H1 (cell line): ENCODE data around the gene MECP2. TPM values are rescaled to one million over a fixed set of nuclear protein-coding genes. Genes with fewer than 3 reads are reported as not detected.

Source experiments
- BRCA1 ChIP-seq: IDR thresholded peaks from 2 replicates; pipeline ENCODE4 v1.6.1; 2012; ENCODE audit warnings: low read depth, low read length, improper control_type of control experiment
- CBX8 ChIP-seq: fragments of 300-800, 300-1000 bp; sonication (generic); IDR thresholded peaks from 2 replicates; pipeline ENCODE4 v1.7.1; 2016; ENCODE audit warnings: low read depth, low read length, borderline replicate concordance
- CHD2 ChIP-seq: IDR thresholded peaks from 2 replicates; pipeline ENCODE4 v1.6.1; 2012; ENCODE audit warnings: low read length, improper control_type of control experiment
- JUND ChIP-seq: IDR thresholded peaks from 2 replicates; pipeline ENCODE4 v1.6.1; 2011; ENCODE audit warnings: mild to moderate bottlenecking, improper control_type of control experiment, low read length
- POLR2AphosphoS5 ChIP-seq: IDR thresholded peaks from 2 replicates; pipeline ENCODE4 v1.6.1; 2011; ENCODE audit warnings: low read depth, low read length
- SP1 ChIP-seq: IDR thresholded peaks from 2 replicates; pipeline ENCODE4 v1.6.1; 2011; ENCODE audit warnings: low read depth, low read length
- polyA plus RNA-seq, 7 experiments: library from polyadenylated mRNA; depleted of rRNA in 3 of 7; stranded (reverse) in 5 of 7; unstranded in 2 of 7; fragments of >200 nt in 5 of 7; fragments of 200-250 nt in 2 of 7; gene quantifications; 1 replicate in 5 of 7; 2 replicates in 1 of 7; 4 replicates in 1 of 7; pipeline versions ENCODE4 v1.2.1 to v1.2.3, GENCODE V29; 2011 to 2013; ENCODE audit warnings: missing spikeins in 2 of 7, mixed read lengths in 2 of 7
- total RNA-seq: library from RNA; stranded (reverse); fragmentation: NEBNext Ultra II Directional; extraction: Animal tissue kit (Norgen Biotek cat#: 25700); gene quantifications from 2 replicates; pipeline ENCODE4 v1.2.1, GENCODE V29; 2021
- TF ChIP-seq, protein P1 (sequence below): fragments of 300-600 bp; sonication (generic); IDR thresholded peaks from 2 replicates; pipeline ENCODE4 v1.7.1; 2012; ENCODE audit warnings: low read length, moderate library complexity, mild to moderate bottlenecking, inconsistent platforms; ENCODE audit not compliant: insufficient replicate concordance

The MECP2 gene
- total and polyA plus RNA-seq, 2 of the 8 experiments (the other 6 are each of a cell fraction or from before 2014, with no cell fraction given) = 5.0 to 32.4 TPM

- TF ChIP-seq POLR2AphosphoS5 (no peak), SP1 (no peak), CBX8 (no peak), CHD2 (no peak), JUND (no peak), BRCA1 (no peak)
- TF ChIP-seq, protein P1, sequence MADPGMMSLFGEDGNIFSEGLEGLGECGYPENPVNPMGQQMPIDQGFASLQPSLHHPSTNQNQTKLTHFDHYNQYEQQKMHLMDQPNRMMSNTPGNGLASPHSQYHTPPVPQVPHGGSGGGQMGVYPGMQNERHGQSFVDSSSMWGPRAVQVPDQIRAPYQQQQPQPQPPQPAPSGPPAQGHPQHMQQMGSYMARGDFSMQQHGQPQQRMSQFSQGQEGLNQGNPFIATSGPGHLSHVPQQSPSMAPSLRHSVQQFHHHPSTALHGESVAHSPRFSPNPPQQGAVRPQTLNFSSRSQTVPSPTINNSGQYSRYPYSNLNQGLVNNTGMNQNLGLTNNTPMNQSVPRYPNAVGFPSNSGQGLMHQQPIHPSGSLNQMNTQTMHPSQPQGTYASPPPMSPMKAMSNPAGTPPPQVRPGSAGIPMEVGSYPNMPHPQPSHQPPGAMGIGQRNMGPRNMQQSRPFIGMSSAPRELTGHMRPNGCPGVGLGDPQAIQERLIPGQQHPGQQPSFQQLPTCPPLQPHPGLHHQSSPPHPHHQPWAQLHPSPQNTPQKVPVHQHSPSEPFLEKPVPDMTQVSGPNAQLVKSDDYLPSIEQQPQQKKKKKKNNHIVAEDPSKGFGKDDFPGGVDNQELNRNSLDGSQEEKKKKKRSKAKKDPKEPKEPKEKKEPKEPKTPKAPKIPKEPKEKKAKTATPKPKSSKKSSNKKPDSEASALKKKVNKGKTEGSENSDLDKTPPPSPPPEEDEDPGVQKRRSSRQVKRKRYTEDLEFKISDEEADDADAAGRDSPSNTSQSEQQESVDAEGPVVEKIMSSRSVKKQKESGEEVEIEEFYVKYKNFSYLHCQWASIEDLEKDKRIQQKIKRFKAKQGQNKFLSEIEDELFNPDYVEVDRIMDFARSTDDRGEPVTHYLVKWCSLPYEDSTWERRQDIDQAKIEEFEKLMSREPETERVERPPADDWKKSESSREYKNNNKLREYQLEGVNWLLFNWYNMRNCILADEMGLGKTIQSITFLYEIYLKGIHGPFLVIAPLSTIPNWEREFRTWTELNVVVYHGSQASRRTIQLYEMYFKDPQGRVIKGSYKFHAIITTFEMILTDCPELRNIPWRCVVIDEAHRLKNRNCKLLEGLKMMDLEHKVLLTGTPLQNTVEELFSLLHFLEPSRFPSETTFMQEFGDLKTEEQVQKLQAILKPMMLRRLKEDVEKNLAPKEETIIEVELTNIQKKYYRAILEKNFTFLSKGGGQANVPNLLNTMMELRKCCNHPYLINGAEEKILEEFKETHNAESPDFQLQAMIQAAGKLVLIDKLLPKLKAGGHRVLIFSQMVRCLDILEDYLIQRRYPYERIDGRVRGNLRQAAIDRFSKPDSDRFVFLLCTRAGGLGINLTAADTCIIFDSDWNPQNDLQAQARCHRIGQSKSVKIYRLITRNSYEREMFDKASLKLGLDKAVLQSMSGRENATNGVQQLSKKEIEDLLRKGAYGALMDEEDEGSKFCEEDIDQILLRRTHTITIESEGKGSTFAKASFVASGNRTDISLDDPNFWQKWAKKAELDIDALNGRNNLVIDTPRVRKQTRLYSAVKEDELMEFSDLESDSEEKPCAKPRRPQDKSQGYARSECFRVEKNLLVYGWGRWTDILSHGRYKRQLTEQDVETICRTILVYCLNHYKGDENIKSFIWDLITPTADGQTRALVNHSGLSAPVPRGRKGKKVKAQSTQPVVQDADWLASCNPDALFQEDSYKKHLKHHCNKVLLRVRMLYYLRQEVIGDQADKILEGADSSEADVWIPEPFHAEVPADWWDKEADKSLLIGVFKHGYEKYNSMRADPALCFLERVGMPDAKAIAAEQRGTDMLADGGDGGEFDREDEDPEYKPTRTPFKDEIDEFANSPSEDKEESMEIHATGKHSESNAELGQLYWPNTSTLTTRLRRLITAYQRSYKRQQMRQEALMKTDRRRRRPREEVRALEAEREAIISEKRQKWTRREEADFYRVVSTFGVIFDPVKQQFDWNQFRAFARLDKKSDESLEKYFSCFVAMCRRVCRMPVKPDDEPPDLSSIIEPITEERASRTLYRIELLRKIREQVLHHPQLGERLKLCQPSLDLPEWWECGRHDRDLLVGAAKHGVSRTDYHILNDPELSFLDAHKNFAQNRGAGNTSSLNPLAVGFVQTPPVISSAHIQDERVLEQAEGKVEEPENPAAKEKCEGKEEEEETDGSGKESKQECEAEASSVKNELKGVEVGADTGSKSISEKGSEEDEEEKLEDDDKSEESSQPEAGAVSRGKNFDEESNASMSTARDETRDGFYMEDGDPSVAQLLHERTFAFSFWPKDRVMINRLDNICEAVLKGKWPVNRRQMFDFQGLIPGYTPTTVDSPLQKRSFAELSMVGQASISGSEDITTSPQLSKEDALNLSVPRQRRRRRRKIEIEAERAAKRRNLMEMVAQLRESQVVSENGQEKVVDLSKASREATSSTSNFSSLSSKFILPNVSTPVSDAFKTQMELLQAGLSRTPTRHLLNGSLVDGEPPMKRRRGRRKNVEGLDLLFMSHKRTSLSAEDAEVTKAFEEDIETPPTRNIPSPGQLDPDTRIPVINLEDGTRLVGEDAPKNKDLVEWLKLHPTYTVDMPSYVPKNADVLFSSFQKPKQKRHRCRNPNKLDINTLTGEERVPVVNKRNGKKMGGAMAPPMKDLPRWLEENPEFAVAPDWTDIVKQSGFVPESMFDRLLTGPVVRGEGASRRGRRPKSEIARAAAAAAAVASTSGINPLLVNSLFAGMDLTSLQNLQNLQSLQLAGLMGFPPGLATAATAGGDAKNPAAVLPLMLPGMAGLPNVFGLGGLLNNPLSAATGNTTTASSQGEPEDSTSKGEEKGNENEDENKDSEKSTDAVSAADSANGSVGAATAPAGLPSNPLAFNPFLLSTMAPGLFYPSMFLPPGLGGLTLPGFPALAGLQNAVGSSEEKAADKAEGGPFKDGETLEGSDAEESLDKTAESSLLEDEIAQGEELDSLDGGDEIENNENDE = no peak
These were observed 58.9 kb downstream of the MECP2 start (continued) for GRCh38 chrX:154038656-154039055.
